NCI-H345 (cell line): Measurements from ENCODE around the gene CEP170.

Experiments
- DNase-seq: peaks from one replicate; lab custom pipeline; 2025; lab: John Stamatoyannopoulos, UW

The CEP170 gene

GRCh38 chr1:243267914-243268653 is 13.0 kb upstream of the CEP170 start:
- DNase-seq, result no peak

- DNase-seq, result no peak
These were observed 12.4 kb upstream of the CEP170 start for GRCh38 chr1:243267471-243267880.

DNA sequence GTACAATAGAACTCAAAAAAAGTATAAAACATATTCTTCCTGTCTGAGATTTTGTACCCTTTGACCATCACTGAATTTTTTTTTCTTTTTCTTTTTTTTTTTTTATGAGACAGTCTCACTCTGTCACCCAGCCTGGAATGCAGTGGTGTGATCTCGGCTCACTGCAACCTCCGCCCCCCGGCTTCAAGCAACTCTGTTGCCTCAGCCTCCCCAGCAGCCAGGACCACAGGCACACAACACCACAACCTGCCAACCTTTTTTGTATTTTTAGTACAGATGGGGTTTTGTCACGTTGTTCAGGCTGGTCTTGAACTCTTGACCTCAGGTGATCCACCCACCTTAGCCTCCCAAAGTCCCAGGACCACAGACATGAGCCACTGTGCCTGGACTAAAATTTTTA is 11.2 kb upstream of the CEP170 start:
- no peak for DNase-seq

GRCh38 chr1:243264717-243265116 is 9.6 kb upstream of the CEP170 start:
- no peak for DNase-seq

DNA sequence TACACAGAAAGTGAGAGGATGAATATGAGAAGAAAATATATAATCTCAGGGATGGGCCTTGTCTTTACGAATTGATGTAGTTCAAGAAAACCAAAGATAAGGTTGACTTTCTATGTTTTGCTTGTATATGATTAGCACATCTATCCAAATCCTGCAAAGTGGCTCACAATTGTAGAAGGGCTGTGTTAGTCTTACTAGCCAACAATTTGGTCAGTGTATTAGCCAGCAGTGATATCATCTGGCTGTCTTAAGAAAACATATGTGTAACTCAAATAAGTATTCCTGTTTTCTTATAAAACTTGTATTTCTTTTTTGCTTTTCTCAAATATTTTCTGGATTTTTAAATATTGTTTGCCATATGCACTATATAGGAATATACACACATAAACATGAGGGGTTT is 6.3 kb upstream of the CEP170 start:
- no peak for DNase-seq

GRCh38 chr1:243260221-243260880 is 5.3 kb upstream of the CEP170 start:
- DNase-seq, result no peak

GRCh38 chr1:243258731-243259130 is 3.6 kb upstream of the CEP170 start:
- no peak for DNase-seq

DNA sequence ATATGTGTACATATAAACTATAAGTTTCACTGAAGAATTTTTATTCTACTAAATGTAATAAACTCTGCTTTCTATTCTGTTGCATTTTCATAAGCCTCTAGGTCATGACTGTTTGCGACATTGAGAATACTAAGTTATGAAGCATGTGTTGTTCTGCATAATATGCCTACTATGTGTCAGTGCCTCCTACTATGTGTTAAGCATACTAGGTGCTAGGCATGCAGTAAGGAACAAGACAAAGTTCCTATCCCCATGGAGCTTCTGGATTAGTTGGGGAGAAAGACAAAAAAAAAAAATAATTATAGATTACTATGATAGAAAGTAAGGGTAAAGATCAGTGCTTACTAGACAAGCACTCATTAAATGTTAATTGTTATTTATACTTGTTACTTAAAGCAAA is 2.1 kb upstream of the CEP170 start:
- no peak for DNase-seq

GRCh38 chr1:243256590-243256989 is 1.5 kb upstream of the CEP170 start:
- DNase-seq, result no peak

DNA sequence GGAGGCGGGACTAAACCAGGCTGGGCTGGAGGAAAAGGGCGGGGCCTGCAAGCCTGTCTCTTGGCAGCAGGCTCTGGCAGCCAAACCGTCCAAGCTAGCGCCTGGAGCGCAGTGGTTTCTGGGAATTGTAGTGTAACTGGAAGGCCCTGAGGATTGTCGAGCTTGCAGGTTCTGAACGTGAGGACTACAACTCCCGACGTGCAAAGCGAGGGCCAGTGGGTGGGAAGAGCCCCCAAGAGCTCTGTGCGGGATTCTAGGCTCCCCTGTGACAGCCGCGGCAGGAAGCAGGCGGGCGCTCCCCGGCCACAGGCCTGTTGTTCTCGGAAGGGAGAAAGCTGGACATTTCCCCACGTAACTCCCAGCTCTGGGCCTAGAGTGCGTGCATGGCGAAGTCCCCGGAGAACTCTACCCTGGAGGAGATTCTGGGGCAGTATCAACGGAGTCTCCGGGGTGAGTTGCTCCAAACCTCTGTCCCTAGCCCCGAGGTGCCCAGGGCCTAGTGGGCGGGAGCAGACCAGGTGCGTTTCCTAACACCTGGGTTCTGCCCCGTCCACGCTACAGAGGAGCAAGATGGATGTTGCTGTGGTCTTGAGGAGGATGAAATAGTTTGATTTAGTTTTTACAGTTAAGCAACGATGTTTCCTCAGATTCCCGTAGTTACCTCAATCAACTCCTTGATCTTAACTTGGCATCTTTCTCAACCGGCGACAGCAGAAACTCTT is 871 bp upstream of the CEP170 start, which contains the start of gene SDCCAG8:
Gene SDCCAG8 (plus strand): TSS at position 251 of the 722 bp plus-strand sequence. CDS start 133 bp downstream, at position 384.
- DNase-seq, result peak; percentile 99

DNA sequence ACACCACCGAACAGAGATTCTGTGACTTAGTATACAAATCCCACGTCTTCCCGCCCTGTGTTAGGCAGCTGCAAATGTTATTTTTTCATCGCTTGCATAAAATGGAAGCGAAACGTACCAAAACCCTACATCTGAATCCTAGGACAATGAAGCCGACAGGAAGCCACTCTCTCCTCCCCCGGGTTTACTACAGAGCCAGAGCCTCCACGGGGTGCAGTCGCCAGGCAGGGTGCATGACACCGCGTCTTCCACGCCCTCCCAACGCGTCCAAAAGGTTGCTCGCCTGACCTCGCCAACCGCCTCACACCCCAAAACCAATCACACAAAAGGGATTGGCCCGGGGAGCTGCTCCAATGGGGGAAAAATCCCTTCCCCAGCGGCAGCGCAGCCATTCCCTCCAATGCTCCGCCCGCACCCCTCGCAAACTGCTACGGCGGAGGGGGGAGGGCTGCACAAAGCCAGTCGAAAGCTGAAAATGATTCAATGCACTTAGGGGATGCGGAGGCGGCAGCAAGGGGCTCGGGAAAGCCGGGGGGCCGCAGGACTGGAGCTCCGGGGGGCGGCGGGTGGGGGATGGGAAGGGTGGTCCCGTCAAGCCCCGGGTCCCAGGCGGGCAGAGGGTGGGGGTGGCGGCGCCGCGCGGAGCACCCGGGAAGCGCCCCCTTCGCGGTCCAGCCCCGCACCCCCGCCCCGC is 701 bp downstream of the CEP170 start:
- peak; percentile 71 for DNase-seq

DNA sequence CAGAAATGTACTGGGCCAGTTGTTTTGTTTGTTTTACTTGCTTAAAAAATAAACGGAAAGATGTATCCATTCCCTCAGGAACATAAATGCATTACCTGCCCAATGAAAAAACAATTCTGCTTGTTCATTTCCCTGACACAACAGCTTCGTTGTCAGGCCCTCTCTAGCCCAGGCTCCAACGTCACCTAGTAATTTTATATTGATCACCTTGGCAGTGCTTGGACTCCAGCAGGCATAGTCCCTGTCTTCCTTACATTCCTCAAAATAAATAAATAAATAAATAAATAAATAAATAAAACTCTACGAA is 1.2 kb downstream of the CEP170 start:
- peak; percentile 57 for DNase-seq

DNA sequence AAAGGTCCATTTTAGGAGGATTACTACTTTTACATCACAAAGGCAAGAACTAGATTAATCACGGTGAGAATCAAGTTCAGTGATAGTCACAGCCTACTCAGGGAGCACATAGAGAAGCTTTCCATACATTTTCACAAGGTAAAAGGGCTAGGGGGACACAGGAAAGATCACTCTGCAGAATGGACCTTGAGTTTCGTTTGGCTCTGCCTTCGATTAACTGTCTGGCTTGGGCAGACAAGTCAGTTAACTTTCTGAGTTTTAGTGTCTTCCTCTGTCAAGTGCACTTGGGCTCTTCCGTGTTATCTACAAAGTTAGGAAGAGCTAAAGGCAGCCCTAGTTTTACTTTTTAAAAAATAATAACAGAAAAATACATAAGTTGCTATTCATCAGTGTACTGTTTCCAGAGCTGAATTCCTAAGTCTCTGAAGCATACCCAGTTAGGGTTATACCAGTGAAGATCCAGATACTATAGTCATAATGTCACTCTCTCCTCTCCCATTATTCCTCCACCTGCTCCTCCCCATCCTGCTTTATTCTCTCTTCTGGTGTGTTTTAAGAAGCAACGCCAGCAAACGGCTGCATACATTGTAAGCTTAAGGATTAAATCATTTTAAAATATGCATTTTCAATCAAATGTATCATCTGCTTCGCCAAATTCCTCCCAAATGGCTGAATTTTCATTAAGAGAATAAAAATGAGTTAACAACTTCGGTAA is 1.7 kb downstream of the CEP170 start:
- DNase-seq, result no peak

DNA sequence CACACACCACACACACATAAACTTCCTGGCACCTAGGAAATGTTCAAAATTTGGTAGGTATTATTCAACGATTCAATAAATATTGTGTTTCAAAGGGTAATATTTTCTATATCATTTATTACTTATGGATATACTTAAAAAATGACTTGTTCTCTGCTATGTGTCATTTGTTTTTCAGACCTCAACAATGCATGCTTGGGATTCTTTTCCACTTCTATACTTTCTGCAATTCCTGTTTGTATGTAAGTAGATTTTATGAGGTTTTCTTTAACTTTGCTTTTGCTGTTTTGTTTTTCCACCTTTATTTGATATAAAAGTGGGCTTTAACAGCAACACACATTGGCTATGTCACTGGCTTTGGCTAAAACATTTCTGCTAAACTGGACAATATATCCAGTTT is 3.5 kb downstream of the CEP170 start:
- no peak for DNase-seq

DNA sequence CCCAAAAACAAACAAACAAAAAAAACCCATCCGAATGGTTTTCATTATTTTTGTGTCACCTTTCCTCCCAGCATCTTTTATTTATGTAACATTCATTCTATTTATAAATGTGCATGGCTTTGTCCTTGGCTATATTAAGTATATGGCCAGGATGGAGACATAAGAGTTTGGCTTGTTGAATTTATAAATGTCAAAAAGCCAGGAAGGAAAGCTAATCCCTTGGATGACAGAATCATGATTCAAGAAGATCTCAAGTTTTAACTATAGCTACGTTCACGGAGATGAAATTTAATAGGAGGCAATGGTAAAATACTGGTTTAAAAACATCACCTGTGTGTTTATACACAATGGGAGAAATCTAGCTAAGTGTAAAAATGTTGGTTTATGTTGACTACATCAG is 5.0 kb downstream of the CEP170 start:
- DNase-seq, result no peak

GRCh38 chr1:243249214-243249613 is 5.9 kb downstream of the CEP170 start:
- DNase-seq, result no peak

GRCh38 chr1:243247901-243248300 is 7.2 kb downstream of the CEP170 start:
- DNase-seq, result no peak

GRCh38 chr1:243246916-243247315 is 8.2 kb downstream of the CEP170 start:
- no peak for DNase-seq

- DNase-seq, result no peak
These were observed 10.6 kb downstream of the CEP170 start for GRCh38 chr1:243244432-243244841.

DNA sequence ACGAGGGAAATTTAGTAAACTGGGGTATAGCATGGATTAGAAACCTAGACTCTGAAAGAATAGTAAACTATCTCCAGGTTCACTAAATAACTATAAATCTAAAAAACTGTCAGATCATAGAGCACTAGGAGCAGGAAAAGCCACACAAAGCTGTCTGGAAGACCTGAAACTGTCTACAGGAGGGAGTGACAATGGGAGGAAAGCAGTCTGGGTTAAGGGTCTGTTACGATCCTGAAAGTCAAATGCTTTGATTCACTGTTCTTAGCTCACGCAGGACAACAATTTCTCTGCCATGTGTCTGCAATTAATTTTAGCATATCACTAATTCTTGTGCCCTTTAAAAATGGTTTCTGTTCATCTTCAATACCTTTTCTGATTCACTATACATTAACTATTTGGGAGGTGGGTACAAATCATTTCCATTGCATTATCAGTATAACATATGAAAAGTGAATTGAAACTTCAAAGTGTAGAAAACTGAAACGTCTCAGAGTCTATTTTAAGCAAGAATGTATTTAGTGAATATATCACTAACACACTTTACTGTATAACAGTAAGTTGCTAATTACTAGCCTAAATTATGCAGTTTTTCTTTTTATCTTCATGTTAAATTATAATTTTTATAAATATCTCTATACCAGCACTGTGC is 18.4 kb downstream of the CEP170 start:
- DNase-seq, result no peak

DNA sequence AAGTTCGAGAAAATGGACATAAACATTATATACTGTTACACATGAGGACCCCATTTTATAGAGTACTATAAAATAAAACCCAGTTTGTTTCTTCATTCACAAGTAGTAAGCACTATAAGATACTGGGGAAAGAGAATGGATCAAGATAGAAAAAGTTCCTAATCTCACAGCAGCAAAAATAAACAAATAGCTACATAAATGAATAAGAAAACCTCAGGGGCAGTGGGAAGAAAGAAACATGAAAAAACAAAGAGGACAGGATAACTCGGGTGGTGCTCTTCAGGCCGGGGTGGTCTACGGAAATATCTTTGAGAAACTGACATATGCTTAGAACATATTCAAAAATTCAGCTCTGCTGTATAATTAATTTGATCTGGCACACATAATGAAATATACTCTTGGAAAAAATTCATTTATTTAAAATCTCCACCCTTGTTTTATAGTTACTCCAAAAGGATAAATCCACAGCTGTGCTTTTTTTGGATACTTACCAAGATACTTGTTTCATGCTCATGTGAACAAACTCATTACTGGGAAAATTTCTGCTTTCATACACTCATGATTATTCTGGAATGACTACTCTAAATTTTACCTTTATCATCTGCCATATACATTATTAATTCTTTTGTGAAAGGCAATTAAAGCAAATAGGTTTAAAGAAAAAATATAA is 20.0 kb downstream of the CEP170 start:
- no peak for DNase-seq
